Mesodermal cell (in vitro differentiated cells): ENCODE data around the gene EPB41L5.

ENCODE experiments used
- H3K27ac ChIP-seq: 2 replicates; pipeline ENCODE4 v1.7.0; 2013; ENCODE audit warnings: mild to moderate bottlenecking, low read depth, low read length, moderate library complexity; ENCODE audit not compliant: severe bottlenecking
- H3K36me3 ChIP-seq: 2 replicates; pipeline ENCODE4 v1.7.1; 2013; ENCODE audit warnings: mild to moderate bottlenecking, low read length, moderate library complexity; ENCODE audit not compliant: control insufficient read depth, insufficient read depth
- H3K4me1 ChIP-seq: one replicate; pipeline ENCODE4 v1.7.1; 2013; ENCODE audit warnings: mild to moderate bottlenecking, low read length; ENCODE audit not compliant: insufficient read depth, control insufficient read depth, poor library complexity, severe bottlenecking
- H3K4me3 ChIP-seq: 2 replicates; pipeline ENCODE4 v1.7.0; 2013; ENCODE audit warnings: low read length, control low read depth, mild to moderate bottlenecking; ENCODE audit not compliant: insufficient read depth, poor library complexity, severe bottlenecking; ENCODE audit errors: extremely low read depth
- H3K9me3 ChIP-seq: 2 replicates; pipeline ENCODE4 v1.7.1; 2013; ENCODE audit warnings: mild to moderate bottlenecking, low read length, moderate library complexity; ENCODE audit not compliant: control insufficient read depth
- WGBS, 2 experiments: methylation state at CpG; one replicate each; pipeline ENCODE4 v1.1.5; 2013; ENCODE audit warnings: missing lambda C conversion rate in 2 of 2; ENCODE audit not compliant: insufficient coverage in 2 of 2; 5-methylcytosine and 5-hydroxymethylcytosine counted together

EPB41L5 gene

GRCh38 chr2:120169020-120169419 is 156.1 kb downstream of the EPB41L5 start:
- no peaks in the 10 kb centered on the region for H3K4me1 ChIP-seq
- H3K9me3 ChIP-seq, result no peaks in the 10 kb centered on the region
- H3K4me3 ChIP-seq, result no peak overlapping the region
- no peak overlapping the region for H3K27ac ChIP-seq
- peaks cover 23% of the 10 kb centered on the region for H3K36me3 ChIP-seq

GRCh38 chr2:120174963-120175581 is 162.2 kb downstream of the EPB41L5 start:
- no peak overlapping the region for H3K27ac ChIP-seq
- H3K9me3 ChIP-seq, result no peaks in the 10 kb centered on the region
- peaks cover 13% of the 10 kb centered on the region for H3K36me3 ChIP-seq
- 59 to 100% methylated on average over 1 to 4 of the region's 6 CpGs for WGBS, 2 experiments
- H3K4me1 ChIP-seq, result peaks cover 5% of the 10 kb centered on the region
- H3K4me3 ChIP-seq, result no peak overlapping the region

GRCh38 chr2:120176526-120176925 is 163.6 kb downstream of the EPB41L5 start:
- H3K4me1 ChIP-seq, result peaks cover 8% of the 10 kb centered on the region
- WGBS, 2 experiments, result 89 to 97% methylated on average over 2 to 3 of the region's 3 CpGs
- peaks cover 5% of the 10 kb centered on the region for H3K36me3 ChIP-seq
- H3K9me3 ChIP-seq, result no peaks in the 10 kb centered on the region
- H3K27ac ChIP-seq, result no peak overlapping the region
- no peak overlapping the region for H3K4me3 ChIP-seq

GRCh38 chr2:120177001-120177621 is 164.2 kb downstream of the EPB41L5 start:
- WGBS, 2 experiments, result 93 to 95% methylated on average over 5 to 11 of the region's 15 CpGs
- H3K36me3 ChIP-seq, result peaks cover 5% of the 10 kb centered on the region
- H3K9me3 ChIP-seq, result no peaks in the 10 kb centered on the region
- H3K27ac ChIP-seq, result no peak overlapping the region
- H3K4me3 ChIP-seq, result no peak overlapping the region
- H3K4me1 ChIP-seq, result peaks cover 8% of the 10 kb centered on the region

- 91% methylated on average over 6 to 7 of the region's 7 CpGs for WGBS, 2 experiments
- peaks cover 5% of the 10 kb centered on the region for H3K36me3 ChIP-seq
- no peak overlapping the region for H3K4me3 ChIP-seq
- no peaks in the 10 kb centered on the region for H3K9me3 ChIP-seq
- H3K27ac ChIP-seq, result no peak overlapping the region
- peaks cover 8% of the 10 kb centered on the region for H3K4me1 ChIP-seq
These were observed 165.1 kb downstream of the EPB41L5 start for GRCh38 chr2:120177973-120178372.

GRCh38 chr2:120179396-120179795 is 166.5 kb downstream of the EPB41L5 start:
- Histone ChIP-seq H3K27ac (no peak overlapping the region), H3K4me1 (peaks cover 8% of the 10 kb centered on the region), H3K9me3 (no peaks in the 10 kb centered on the region), H3K4me3 (no peak overlapping the region), H3K36me3 (peaks cover 8% of the 10 kb centered on the region)
- WGBS, 2 experiments, result 90 to 96% methylated on average over 3 of the region's 3 CpGs

GRCh38 chr2:120180066-120180465 is 167.2 kb downstream of the EPB41L5 start:
- no peak overlapping the region for H3K4me3 ChIP-seq
- H3K36me3 ChIP-seq, result peaks cover 8% of the 10 kb centered on the region
- no peaks in the 10 kb centered on the region for H3K9me3 ChIP-seq
- WGBS, 2 experiments, result 60 to 75% methylated on average over 2 to 3 of the region's 3 CpGs
- peaks cover 8% of the 10 kb centered on the region for H3K4me1 ChIP-seq
- H3K27ac ChIP-seq, result no peak overlapping the region

GRCh38 chr2:120182019-120182560 is 169.2 kb downstream of the EPB41L5 start:
- no peak overlapping the region for H3K27ac ChIP-seq
- WGBS, 2 experiments, result 83 to 89% methylated on average over 4 to 5 of the region's 5 CpGs
- no peaks in the 10 kb centered on the region for H3K9me3 ChIP-seq
- peaks cover 5% of the 10 kb centered on the region for H3K36me3 ChIP-seq
- peaks cover 8% of the 10 kb centered on the region for H3K4me1 ChIP-seq
- no peak overlapping the region for H3K4me3 ChIP-seq

GRCh38 chr2:120189189-120189588 is 176.3 kb downstream of the EPB41L5 start:
- no peaks in the 10 kb centered on the region for H3K9me3 ChIP-seq
- H3K36me3 ChIP-seq, result no peaks in the 10 kb centered on the region
- no peak overlapping the region for H3K27ac ChIP-seq
- H3K4me3 ChIP-seq, result no peak overlapping the region
- H3K4me1 ChIP-seq, result no peaks in the 10 kb centered on the region
- 57% methylated on average over 1 of the region's 1 CpG; no CpG with 5 or more reads in 1 of the 2 experiments for WGBS, 2 experiments

- no peak overlapping the region for H3K27ac ChIP-seq
- no peaks in the 10 kb centered on the region for H3K9me3 ChIP-seq
- H3K4me1 ChIP-seq, result no peaks in the 10 kb centered on the region
- no peak overlapping the region for H3K4me3 ChIP-seq
- WGBS, 2 experiments, result no CpG with 5 or more reads among the region's 1 CpG
- H3K36me3 ChIP-seq, result no peaks in the 10 kb centered on the region
These were observed 179.4 kb downstream of the EPB41L5 start for GRCh38 chr2:120192280-120192679.

- H3K36me3 ChIP-seq, result no peaks in the 10 kb centered on the region
- no peak overlapping the region for H3K27ac ChIP-seq
- 60% methylated on average over 1 of the region's 1 CpG; no CpG with 5 or more reads in 1 of the 2 experiments for WGBS, 2 experiments
- no peak overlapping the region for H3K4me3 ChIP-seq
- H3K9me3 ChIP-seq, result peaks cover 7% of the 10 kb centered on the region
- no peaks in the 10 kb centered on the region for H3K4me1 ChIP-seq
These were observed 182.7 kb downstream of the EPB41L5 start for GRCh38 chr2:120195553-120195952.
